HepG2 (cell line): Measurements from ENCODE around the gene KIF2C. TPM values are rescaled to one million over a fixed set of nuclear protein-coding genes. Genes with fewer than 3 reads are reported as not detected.

Experiments
- ATF1 ChIP-seq: IDR thresholded peaks from 2 replicates; pipeline ENCODE4 v1.6.1; 2016; ENCODE audit warnings: mild to moderate bottlenecking, control low read depth
- ATF6 ChIP-seq: sonication (generic); formaldehyde crosslinking; conservative IDR thresholded peaks from 2 replicates; pipeline ENCODE4 v1.4.0; 2020; ENCODE audit warnings: missing genetic modification reagents
- EHMT2 ChIP-seq: fragments of 200-600 bp; sonication (generic); IDR thresholded peaks from 2 replicates; pipeline ENCODE4 v1.7.0; 2017; ENCODE audit warnings: antibody characterized with exemption, low read depth, low read length, borderline replicate concordance
- GATAD1 ChIP-seq: IDR thresholded peaks from 2 replicates; pipeline ENCODE4 v1.6.1; 2016; ENCODE audit warnings: missing genetic modification reagents, missing compliant biosample characterization
- GLI4 ChIP-seq: sonication (generic); formaldehyde crosslinking; IDR thresholded peaks from 2 replicates; pipeline ENCODE4 v1.5.1; 2020; ENCODE audit warnings: missing genetic modification reagents, mild to moderate bottlenecking, moderate library complexity, borderline replicate concordance
- HMG20A ChIP-seq: IDR thresholded peaks from 2 replicates; pipeline ENCODE4 v1.6.1; 2016; ENCODE audit warnings: borderline replicate concordance
- HNRNPLL ChIP-seq: fragments of 200-400 bp; formaldehyde crosslinking; IDR thresholded peaks from 2 replicates; pipeline ENCODE4 v1.6.1; 2017; ENCODE audit warnings: mild to moderate bottlenecking, low read depth, low read length; ENCODE audit not compliant: poor library complexity, severe bottlenecking
- LRRFIP1 ChIP-seq: sonication (generic); formaldehyde crosslinking; conservative IDR thresholded peaks from 2 replicates; pipeline ENCODE4 v1.4.0; 2020; ENCODE audit warnings: missing genetic modification reagents
- MEIS1 ChIP-seq: sonication (generic); formaldehyde crosslinking; IDR thresholded peaks from 2 replicates; pipeline ENCODE4 v1.9.0; 2021; ENCODE audit warnings: mild to moderate bottlenecking, missing genetic modification reagents, moderate library complexity, borderline replicate concordance
- MYC ChIP-seq: sonication (generic); formaldehyde crosslinking; IDR thresholded peaks from 2 replicates; pipeline ENCODE4 v1.9.0; 2021; ENCODE audit warnings: missing genetic modification reagents, borderline replicate concordance
- NFKBIZ ChIP-seq: IDR thresholded peaks from 2 replicates; pipeline ENCODE4 v1.6.1; 2018; ENCODE audit warnings: missing genetic modification reagents, missing compliant biosample characterization
- PLRG1 ChIP-seq: fragments of 450-650 bp; conservative IDR thresholded peaks from 2 replicates; pipeline ENCODE4 v1.6.1; 2016
- SCMH1 ChIP-seq: sonication (generic); formaldehyde crosslinking; IDR thresholded peaks from 2 replicates; pipeline ENCODE4 v1.9.0; 2021; ENCODE audit warnings: missing genetic modification reagents, mild to moderate bottlenecking, borderline replicate concordance
- ZBTB49 ChIP-seq: sonication (generic); formaldehyde crosslinking; IDR thresholded peaks from 2 replicates; pipeline ENCODE4 v1.4.0; 2020; ENCODE audit warnings: missing genetic modification reagents, borderline replicate concordance
- ZFAT ChIP-seq: sonication (generic); formaldehyde crosslinking; conservative IDR thresholded peaks from 2 replicates; pipeline ENCODE4 v1.8.1; 2023; ENCODE audit warnings: missing genetic modification reagents, inconsistent platforms
- ZFP37 ChIP-seq: sonication (generic); formaldehyde crosslinking; IDR thresholded peaks from 2 replicates; pipeline ENCODE4 v1.4.0; 2020; ENCODE audit warnings: missing genetic modification reagents, borderline replicate concordance
- ZNF121 ChIP-seq: sonication (generic); formaldehyde crosslinking; IDR thresholded peaks from 2 replicates; pipeline ENCODE4 v1.5.0; 2020; ENCODE audit warnings: mild to moderate bottlenecking, missing genetic modification reagents
- ZNF205 ChIP-seq: IDR thresholded peaks from 2 replicates; pipeline ENCODE4 v1.6.1; 2018; ENCODE audit warnings: missing biosample characterization, missing genetic modification reagents
- ZNF292 ChIP-seq: sonication (generic); formaldehyde crosslinking; IDR thresholded peaks from 2 replicates; pipeline ENCODE4 v1.8.1; 2022; ENCODE audit warnings: mild to moderate bottlenecking, low read depth, missing genetic modification reagents, borderline replicate concordance
- ZNF34 ChIP-seq: sonication (generic); formaldehyde crosslinking; IDR thresholded peaks from 2 replicates; pipeline ENCODE4 v1.4.0; 2020; ENCODE audit warnings: mild to moderate bottlenecking, missing genetic modification reagents, borderline replicate concordance
- ZNF530 ChIP-seq: sonication (generic); formaldehyde crosslinking; IDR thresholded peaks from 2 replicates; pipeline ENCODE4 v1.5.0; 2020; ENCODE audit warnings: low read depth, mild to moderate bottlenecking, missing genetic modification reagents
- ZSCAN21 ChIP-seq: sonication (generic); formaldehyde crosslinking; IDR thresholded peaks from 2 replicates; pipeline ENCODE4 v1.8.0; 2022; ENCODE audit warnings: mild to moderate bottlenecking, missing genetic modification reagents, moderate library complexity, borderline replicate concordance
- polyA plus RNA-seq, 8 experiments: library from polyadenylated mRNA; depleted of rRNA in 3 of 8; stranded (reverse) in 7 of 8; unstranded in 1 of 8; fragments of >200 nt; fragmentation: Illumina TruSeq in 4 of 8; extraction: Trizol in 4 of 8; gene quantifications; 2 replicates each; pipeline versions ENCODE4 v1.2.1 to v1.2.3, GENCODE V29; 2011 to 2016; ENCODE audit warnings: low read depth in 4 of 8, missing spikeins in 1 of 8, mixed read lengths in 1 of 8; ENCODE audit not compliant: insufficient read depth in 1 of 8
- total RNA-seq, 5 experiments: library from RNA; depleted of rRNA; stranded (reverse); fragments of >200 nt; fragmentation: Illumina TruSeq; extraction: Trizol; gene quantifications; 2 replicates each; pipeline ENCODE4 v1.2.3, GENCODE V29; 2016; ENCODE audit warnings: low read depth in 1 of 5

Gene KIF2C
- total and polyA plus RNA-seq, 2 of the 13 experiments (the other 11 are each of a cell fraction or from before 2014, with no cell fraction given), result 29.7 to 53.7 TPM

- TF ChIP-seq ZFP37, result no peak
- no peak for TF ChIP-seq NFKBIZ (CRISPR knock-in tag)
- TF ChIP-seq GLI4 (CRISPR knock-in tag), result 0 out of 2 replicates have a peak, but pooled peaks have one; percentile 26
- TF ChIP-seq ZNF205 (CRISPR knock-in tag), result no peak
- TF ChIP-seq ZNF34 (CRISPR knock-in tag), result no peak
- no peak for TF ChIP-seq ZNF530 (CRISPR knock-in tag)
- TF ChIP-seq ZBTB49 (CRISPR knock-in tag), result no peak
- TF ChIP-seq ZNF121 (CRISPR knock-in tag), result no peak
- TF ChIP-seq ZNF292 (CRISPR knock-in tag), result no peak
- TF ChIP-seq ATF1 (CRISPR knock-in tag), result no peak
- TF ChIP-seq LRRFIP1, result no peak
- TF ChIP-seq EHMT2, result no peak
- 0 out of 2 replicates have a peak, but pooled peaks have one; percentile 5 for TF ChIP-seq MEIS1
- no peak for TF ChIP-seq MYC (CRISPR knock-in tag)
- TF ChIP-seq HMG20A, result no peak
- no peak for TF ChIP-seq ATF6 (CRISPR knock-in tag)
- TF ChIP-seq ZSCAN21, result no peak
- TF ChIP-seq HNRNPLL, result no peak
- TF ChIP-seq GATAD1 (CRISPR knock-in tag), result no peak
- no peak for TF ChIP-seq SCMH1 (CRISPR knock-in tag)
- TF ChIP-seq PLRG1, result no peak
- TF ChIP-seq ZFAT (CRISPR knock-in tag), result no peak
Observed at GRCh38 chr1:44808938-44809917, 69.6 kb downstream of the KIF2C start (continued).
